HG02852 (cell line): Measurements from ENCODE around the gene NKAIN2.

Experiments used
- ATAC-seq: cut with Tn5 transposase; IDR thresholded peaks from one replicate; pipeline ENCODE4 v1.9.1; 2021; ENCODE audit warnings: mild to moderate bottlenecking, moderate library complexity; ENCODE audit not compliant: unreplicated experiment

Gene NKAIN2

GRCh38 chr6:123806561-123806960, 2.9 kb downstream of the NKAIN2 start:
- ATAC-seq = no peak

DNA sequence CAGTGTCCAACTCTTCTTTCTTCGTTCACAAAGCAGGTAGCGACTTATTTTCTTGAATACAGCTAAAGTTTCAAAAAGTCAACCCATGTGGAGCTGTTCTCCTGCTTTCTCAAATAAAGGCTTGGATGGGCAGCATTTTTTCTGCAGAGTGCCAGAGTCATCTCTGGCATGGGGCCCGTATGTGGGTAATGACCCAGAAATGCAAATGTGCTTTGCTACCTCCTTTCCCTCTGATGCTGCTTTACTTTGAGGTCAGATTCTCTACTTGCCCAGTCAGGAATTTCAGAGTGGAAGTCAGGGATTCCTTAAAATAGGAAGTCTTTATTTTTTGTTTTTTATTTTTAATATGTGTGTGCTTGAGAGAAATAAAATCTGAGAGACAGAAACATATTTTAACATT, 4.9 kb downstream of the NKAIN2 start:
- ATAC-seq = no peak

- ATAC-seq = no peak
Observed at GRCh38 chr6:123810214-123810613, 6.5 kb downstream of the NKAIN2 start.

DNA sequence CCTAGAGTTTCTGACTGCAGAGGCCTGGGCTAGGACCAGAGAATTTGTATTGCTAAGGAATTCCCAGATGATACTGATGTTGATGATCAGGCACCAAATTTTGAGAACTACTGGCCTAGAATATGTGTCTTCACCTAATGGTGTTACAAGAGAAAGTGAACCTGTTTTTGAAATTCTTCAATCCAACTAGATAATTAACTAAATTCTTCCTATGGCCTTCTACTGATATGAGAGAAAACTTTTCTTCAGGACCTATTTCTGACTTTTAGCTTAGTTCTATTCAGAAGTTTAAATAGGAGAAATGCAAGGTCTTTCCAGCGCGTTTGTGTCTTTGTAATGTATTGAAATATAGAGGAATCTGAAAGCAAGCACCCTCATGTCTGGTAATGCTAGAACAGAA, 7.3 kb downstream of the NKAIN2 start:
- no peak for ATAC-seq

- ATAC-seq = no peak
Observed at GRCh38 chr6:123811378-123811777, 7.7 kb downstream of the NKAIN2 start.

DNA sequence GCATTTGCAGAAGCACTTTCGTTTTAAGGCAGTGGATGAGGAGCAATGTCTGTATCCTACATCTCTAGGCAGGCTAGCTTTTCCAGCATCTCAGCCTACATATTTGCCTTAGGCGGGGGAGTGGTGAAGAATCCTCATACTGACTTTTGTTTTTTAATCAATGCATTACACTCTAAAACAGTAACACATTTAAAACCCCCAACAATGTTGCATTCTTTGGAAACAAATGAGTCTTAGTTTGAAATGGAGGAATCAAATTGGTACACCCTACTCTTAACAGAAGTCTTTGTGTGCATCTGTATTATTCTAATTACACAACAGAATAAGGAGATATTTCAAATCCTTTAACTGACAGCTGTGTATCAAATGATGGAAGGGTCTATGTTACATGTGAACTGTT, 9.0 kb downstream of the NKAIN2 start:
- ATAC-seq = no peak

DNA sequence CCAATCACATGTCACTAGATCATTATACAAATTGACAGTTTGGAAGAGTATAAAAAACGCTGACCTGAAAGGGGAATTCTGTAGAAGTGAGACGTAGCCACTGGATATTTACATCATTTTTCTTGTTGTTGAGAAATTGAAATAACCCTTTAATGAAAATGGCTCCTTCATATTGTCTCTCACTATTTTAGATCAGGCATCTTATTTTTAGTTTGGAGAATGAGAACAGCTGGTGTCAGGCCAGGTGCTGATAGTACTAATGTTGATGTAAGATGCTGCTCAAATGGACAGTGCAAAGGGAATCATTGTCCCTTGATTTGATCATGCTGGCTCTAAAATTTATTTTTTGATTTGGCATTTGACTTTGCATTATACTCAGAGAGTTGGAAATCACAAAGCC, 17.4 kb downstream of the NKAIN2 start:
- no peak for ATAC-seq

- no peak for ATAC-seq
Observed at GRCh38 chr6:123829302-123829953, 25.8 kb downstream of the NKAIN2 start.

- ATAC-seq = no peak
Observed at GRCh38 chr6:123830120-123830519, 26.5 kb downstream of the NKAIN2 start.

GRCh38 chr6:123838505-123839234, 35.0 kb downstream of the NKAIN2 start:
- ATAC-seq = no peak

DNA sequence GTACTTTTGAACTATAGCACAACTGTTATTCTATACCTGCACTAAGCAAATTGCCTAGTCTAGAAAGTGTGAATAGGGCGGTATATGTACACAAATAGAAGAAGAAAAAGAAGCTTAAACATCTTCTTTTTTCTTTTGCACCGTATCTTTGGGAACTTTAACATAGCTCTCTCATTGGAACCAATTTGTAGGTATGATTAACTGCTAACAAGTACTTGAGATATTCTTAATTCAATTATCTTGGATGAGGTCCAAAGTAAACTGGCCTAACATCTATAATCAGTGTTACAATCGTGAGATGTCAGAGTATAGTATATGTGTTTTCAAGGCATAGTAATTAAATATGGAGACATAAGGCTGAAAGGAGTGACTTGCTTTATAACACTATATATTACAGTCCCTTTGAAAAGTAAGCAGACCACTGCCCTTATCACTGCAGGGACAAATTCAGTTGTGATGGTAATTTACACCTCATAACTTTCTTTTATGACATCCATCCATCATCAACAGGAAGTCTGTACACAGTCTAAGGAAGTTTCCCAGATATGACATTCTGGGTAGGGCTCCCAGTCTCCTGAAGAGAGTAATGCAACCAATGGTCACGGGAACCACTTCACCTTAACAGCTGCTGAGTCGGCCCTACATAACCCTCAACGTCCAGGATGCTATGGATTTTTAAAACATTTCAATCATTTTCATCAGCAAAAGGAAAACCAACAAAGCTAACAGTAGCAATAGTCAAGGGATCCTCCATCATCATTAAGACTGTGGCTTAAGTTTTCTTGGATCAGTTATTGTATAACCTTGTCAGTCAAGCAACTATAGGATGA, 37.6 kb downstream of the NKAIN2 start:
- no peak for ATAC-seq

GRCh38 chr6:123844011-123844410, 40.3 kb downstream of the NKAIN2 start:
- ATAC-seq = no peak

GRCh38 chr6:123848347-123848746, 44.7 kb downstream of the NKAIN2 start:
- ATAC-seq = no peak

DNA sequence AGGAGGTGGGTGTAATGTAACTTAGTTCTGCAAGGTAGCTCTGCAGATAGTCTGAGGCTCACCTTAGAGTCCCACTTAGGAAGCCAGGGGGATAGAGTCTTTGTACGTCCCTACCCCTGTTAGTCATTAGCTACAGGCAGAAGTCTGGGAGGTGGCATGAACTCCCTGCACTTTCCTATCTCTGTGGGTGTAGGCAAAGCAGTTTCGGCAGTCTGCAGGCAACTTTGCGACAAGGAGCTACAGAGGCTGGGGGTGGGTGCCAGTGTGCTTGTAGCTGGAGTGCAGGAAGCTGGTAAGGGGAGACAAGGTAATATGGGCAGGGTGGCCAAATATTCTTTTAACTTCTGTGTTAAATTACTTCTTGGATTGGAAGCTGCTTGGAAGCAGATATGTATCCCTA, 45.7 kb downstream of the NKAIN2 start:
- ATAC-seq = no peak

DNA sequence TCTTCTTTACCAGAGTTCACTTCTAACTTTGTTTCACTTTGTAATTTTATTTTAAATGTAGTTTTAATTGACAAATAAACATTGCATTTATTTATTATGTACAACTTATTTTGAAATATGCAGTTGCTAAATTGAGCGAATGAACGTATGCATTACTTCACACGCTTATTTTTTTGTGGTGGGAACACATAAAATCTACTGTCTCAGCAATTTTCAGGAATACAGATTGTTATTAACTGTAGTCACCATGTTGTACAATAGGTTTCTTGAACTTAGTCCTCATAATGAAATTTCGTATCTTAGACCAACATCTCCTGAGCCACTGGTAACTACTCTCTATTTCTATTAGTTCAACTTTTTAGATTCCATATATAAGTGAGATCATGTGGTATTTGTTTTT, 46.9 kb downstream of the NKAIN2 start:
- ATAC-seq = no peak

DNA sequence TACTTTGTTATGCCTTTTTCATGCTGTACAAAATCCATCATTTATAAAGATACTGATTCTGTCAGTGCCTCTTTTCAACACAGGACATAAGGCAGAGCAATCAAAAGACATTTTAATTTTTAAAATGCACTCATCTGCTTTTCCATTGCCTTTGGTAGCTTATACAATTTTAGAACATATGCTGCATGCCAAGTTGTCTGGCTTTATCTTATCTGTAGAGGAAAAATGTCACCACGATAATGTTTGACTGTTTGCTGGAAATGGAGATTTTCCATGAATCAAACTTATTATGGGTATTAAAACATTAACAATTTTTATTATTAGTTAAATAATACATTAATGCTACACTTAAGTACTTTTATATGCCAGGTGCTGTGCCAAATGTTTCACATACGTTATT, 50.5 kb downstream of the NKAIN2 start:
- no peak for ATAC-seq

- no peak for ATAC-seq
Observed at GRCh38 chr6:123855506-123855905, 51.8 kb downstream of the NKAIN2 start.

GRCh38 chr6:123859291-123859690, 55.6 kb downstream of the NKAIN2 start:
- no peak for ATAC-seq

DNA sequence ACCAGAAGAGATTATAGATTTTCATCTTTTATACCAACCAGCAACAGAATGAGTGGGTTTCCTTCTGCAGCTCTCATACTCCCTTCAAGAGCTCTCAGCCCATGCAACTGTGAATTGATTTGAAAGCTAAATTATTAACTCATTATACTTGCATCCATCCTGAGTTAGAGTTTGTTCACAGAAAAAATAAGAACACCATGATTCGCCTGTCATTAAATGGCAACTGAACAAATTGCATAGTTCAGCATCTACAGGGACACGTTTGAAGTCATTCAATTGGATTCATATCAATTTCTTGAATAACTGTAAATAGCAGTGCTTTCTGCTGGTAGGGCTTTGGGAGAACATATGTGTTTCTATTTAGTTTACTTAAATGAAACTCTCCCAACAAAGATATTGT, 65.7 kb downstream of the NKAIN2 start:
- no peak for ATAC-seq

GRCh38 chr6:123873974-123874373, 70.3 kb downstream of the NKAIN2 start:
- no peak for ATAC-seq

DNA sequence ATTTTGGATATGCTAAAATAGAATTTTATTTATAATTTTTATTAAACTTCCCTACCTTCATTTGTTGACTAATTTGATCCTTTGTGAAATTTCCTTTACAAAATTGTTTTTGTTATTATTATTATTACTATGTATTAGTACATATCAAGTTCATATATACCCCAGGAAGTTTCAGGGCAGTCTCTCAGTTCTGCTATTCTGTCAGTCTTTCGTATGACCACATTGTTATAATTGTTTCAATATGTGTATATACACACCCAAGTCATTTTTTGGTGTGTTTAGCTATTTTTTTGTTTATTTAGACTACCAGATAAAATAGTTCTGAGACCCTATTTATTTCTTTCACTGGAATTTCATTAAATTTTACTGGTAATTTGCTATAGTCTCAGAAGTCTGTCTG, 72.1 kb downstream of the NKAIN2 start:
- ATAC-seq = no peak

DNA sequence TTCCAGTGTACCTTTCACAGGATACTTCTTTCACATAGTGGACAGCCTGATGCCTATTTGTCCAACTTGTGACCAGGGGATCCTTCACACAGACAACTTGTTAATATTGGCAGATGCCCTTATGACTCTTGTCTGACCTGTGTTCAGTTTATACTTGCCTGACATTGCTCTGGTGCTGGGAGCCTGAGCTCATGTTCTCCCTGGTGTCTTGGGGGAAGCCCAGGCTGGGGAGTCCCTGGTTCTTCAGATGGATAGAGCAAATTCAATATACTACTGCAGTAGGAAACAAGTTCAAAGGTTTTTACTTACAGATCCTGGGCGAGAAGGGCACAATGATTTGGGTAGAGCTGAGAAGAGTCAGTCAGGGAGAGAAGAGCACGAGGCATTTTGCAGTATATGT, 76.1 kb downstream of the NKAIN2 start:
- ATAC-seq = peak; percentile 66
